Hepatic stellate cell (primary cell): ENCODE data around the gene LSP1.
A peak's percentile ranks its signal among the peaks of the same experiment; 100 is the strongest.

Experiments
- DNase-seq: peaks from one replicate; pipeline ENCODE4 v3.0.0; 2011; ENCODE audit warnings: low spot score

LSP1 gene

DNA sequence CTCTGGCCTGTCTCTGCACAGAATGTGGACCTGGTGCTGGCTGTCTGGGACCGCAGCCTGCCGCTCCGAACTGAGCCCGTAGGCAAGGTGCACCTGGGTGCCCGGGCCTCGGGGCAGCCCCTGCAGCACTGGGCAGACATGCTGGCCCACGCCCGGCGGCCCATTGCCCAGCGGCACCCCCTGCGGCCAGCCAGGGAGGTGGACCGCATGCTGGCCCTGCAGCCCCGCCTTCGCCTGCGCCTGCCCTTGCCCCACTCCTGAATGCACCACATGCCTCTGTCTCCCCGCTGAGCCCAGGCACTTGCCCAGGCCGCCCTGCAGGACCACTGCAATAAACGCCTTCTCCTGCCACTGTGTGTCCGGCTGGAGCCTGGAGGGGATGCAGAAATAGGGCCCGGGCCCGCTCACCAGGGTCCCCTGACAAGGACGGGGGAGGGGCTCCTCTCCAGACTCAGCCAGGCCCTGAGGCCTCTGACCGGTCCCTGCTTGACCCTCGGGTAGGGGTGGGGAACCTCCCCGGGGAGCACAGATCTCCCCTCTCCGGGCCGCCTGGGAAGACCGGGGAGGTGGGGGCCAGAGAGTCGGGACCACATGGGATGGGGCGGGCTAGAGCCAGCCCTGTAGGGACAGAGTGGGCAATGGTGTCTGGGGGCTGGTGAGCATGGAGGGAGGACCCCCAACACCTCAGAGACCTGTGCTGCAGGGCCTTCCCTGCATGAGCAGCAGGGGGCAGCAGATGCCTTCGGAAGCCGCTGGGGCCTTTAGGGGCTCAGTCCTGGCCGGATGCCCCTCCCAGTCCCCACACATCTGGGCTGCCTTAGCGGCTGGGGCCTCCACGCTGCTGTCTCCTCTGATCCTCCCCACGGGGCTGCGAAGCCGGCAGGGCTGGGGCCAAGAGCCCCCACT lies 15.5 kb upstream of the LSP1 start:
- peak; percentile 69 for DNase-seq

DNA sequence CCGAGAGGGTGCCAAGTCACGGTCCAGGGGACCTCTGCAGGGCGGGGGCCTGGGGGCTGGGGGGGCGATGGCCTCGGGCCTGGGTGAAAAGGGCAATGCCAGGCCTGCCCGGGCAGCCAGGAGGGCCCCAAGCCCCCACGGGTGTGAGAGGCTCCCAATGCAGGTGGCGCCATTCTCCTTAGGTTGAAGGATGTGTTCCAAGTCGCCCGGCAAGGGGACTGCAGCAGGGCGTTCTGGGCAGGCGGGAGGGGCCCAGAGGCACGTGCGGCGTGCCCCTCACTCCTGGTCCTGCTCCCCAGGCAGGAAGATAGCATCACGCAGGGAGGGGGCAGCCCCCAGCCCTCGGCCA lies 14.8 kb upstream of the LSP1 start:
- DNase-seq, result no peak

DNA sequence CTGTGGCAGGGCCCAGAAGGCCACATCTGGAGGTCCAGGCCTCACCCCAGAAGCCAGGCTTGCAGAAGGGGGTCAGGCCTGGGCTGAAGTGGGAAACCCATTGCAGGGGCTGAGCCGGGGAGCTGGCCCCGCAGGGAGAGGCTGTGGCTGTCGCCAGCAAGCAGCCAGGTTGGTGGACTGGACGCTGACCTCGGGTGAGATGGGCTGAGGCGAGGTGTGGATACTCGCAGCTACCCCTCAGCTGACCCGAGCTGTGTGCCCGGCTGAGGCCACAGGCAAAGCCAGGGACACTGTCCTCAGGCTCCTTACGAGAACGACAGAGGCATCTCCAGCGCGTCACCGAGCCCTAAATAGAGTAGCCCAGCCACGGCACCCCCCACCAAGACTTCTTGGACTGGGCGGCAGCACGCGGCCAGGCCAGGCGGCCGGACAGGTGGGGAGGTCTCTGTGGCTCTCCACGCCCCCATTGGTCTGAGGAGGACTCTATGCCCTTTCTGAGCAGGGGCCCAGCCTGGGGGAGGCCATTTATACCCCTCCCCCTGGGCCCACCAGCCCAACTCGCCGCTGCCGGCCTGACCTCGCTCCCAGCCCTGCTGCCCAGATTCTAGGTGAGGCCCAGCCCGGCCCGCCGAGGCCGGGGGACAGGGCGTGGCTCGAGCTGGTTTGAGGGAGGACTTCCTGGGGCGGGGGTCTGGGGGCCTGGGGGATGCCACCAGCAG lies 14.3 kb upstream of the LSP1 start, which contains the start of gene TNNI2:
Gene TNNI2, plus strand, starts transcription at position 556 of the 719 bp plus-strand sequence. CDS start 716 bp downstream, outside the sequence.
- DNase-seq, result no peak

DNA sequence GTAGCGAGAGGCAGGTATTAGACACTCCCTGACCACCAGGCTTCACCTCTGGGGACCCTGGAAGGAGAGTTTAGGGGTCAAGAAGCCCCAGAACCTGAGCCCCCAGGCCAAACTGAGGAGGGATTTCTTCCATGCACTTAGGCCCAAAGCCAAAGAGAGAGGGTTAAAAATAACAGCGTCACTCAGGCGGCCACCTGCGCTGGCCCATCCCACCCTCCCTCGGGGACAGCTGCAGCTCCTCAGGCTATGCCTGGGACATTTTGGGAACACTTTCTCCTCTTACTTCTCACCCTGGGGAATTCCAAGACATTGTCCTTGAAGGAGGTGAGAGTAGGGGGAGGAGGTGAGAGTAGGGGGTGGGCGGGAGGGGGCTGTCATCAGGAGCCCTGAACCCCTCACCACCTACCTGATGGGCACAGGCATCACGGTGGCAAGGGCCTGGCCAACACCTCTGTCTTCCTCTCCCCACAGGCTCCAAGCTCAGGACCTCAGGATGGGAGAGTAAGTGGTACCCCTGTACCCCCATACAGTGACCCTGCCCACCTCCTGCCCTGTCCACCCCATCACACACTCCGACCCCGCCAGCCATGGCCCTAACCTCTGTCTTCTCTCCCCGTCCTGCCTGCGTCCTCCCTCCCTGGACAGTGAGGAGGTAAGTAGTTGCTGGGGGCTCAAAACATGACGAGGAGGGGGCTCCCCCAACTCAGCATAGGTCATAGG lies 13.5 kb upstream of the LSP1 start:
- DNase-seq, result no peak

DNA sequence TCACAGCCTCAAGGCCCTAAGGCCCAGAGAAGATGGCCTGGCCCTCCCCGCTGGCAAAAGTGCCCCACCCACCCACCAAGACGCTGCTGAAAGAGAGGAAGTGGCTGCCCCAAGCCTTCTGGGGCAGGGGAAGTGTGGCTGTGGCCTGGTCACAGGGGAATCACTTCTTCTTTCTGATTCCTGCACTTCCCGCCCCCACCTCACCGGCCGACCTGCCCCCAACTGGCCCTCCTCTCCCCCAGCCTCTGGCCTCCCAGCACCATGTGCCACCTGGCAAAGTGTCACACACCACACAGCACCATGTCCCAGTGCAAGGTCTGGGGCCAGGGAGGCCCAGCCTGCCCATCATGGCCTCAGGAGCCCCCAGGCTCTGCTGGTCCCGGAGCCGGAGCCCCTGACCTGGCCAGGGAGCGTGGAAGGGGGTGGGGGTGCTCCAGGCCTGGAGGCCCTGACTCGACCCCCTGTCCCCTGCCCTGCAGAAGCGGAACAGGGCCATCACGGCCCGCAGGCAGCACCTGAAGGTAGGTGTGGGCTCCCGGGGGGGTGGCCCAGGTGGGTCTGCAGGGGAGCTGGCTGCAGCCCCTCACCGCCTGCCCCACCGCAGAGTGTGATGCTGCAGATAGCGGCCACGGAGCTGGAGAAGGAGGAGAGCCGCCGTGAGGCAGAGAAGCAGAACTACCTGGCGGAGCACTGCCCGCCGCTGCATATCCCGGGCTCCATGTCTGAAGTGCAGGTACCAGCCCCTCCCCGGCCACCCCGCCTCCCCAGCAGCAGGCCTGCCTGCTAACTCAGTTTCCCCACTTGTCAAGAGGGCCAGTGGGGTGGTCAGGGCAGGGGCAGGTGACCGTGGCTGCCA lies 12.7 kb upstream of the LSP1 start:
- DNase-seq, result no peak

DNA sequence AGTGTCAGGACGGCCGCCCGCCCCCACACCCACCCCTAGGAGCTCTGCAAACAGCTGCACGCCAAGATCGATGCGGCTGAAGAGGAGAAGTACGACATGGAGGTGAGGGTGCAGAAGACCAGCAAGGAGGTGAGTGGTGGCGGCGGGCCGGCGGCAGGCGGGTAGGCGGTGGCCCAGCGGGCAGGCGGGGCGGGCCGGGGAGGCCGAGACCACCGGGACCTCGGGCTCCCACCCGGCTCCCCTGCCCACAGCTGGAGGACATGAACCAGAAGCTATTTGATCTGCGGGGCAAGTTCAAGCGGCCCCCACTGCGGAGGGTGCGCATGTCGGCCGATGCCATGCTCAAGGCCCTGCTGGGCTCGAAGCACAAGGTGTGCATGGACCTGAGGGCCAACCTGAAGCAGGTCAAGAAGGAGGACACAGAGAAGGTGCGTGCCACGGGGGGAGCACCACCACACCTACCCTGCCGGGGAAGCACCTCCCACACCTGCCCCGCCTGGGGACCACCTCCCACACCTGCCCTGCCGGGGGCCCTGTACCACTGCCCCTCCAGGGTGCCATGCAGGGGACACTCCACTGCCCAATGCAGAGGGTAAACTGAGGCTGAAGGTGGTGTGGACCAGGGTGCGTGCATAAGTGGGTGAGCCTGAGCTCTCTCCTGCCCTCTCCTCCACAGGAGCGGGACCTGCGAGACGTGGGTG lies 12.0 kb upstream of the LSP1 start:
- DNase-seq, result no peak

DNA sequence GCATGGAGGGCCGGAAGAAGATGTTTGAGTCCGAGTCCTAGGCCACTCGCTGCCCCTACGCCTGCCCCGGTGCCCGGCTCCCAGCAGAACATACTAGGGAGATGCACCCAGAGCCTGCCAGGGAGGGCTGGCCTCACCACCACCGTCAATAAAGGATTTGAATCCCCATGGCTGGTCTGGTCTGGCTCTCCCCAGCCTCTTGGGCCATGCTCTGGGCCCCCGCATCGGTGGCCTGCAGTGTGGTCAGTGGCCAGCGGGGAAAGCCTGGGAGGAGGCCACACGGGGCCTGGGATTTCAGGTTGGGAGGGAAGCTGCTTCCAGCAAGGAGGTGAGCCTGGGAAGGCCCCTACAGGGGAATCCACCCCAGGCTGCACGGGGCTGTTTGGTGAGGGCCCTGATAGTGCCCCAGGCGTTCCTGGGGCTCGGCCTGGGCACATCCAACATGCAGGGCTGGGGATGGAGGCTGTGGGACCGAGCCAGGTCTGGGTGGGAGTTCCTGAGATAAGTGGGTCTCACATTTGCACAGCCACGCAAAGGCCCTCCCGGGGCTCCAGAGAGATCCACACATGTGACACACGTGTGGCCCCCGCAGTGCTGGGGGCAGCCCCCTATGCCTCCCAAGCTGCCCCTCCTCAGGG lies 11.3 kb upstream of the LSP1 start:
- no peak for DNase-seq

DNA sequence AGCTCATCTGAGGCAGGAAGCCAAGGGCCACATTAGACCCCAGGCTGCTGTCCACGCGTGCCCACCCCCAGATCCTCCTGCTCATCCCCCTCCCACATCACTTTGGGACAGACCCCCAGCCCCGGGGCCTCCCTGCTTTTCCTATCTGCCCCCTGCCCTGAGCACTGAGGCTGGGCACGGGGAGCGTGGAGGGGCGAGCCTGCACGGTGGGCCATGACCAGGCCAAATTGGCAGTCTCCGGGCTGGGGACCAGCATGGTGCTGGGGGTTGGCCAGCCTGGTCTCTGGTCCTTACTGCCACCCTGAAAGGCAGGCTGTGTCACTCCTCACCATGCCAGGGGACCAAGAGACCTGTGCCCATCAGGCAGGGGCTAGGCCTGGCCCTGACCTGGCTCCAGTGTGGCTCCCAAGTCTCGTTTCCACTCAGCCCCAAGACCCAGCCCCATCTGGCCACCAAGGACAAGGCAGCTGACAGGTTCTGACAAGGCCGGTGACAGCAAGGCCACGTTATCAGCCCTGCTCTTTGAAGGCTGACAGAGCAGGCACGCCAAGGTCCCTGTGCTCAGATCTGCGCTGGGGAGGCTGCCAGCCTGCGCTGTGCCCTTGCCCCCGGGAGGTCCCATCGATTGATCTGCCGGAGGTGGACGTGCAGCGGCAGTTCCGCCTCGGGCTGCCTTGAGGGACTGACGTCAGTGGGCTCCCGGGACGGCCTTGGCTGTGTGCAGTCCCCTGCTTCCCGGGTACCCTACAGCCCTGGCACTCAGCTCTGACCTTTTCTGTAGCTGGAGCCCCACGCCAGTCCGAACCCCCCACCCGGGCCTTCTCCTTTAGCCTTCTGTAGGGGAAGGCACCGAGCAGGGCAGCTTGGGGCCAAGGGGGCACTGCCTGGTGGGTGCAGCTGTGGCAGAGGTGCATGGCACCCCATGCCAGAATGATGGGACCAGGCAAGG lies 10.5 kb upstream of the LSP1 start:
- DNase-seq, result no peak

DNA sequence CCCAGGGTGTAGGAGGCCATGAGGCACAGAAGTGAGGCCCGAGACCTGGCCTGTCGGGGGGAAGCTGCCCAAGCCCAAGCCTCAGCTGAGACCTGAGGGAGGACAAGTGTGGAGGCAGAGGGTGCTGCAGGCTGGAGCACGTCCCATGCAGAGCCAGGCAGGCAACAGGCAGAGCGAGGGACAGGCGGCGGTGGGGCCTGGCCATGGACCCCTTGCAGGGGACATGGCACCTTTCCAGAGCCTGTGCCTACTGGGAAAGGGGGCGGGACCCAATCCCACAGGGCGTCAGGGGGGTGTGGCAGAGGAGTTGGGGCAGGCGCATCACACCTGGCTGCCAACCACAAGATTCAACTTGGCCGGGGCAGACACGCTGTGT lies 9.8 kb upstream of the LSP1 start:
- no peak for DNase-seq

DNA sequence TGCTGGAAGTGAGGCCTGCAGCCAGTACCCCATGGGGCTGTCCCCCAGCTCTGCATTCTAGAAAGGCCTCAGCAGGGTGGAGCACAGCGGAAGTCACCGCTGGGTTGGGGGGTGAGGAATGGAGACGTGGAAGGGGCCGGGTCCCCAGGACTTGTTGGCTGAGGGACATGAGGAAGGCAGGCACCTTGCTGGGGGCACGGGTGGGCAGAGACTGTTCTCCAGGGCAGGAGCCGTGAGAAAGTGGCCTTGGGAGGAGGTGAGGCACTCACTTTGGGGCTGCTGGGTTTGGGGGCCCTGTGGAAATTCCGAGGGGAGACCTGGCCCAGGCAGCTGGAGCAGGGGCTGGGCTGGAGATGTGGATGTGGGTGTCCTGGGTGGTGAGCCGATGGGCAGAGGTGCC lies 9.1 kb upstream of the LSP1 start:
- DNase-seq, result no peak

DNA sequence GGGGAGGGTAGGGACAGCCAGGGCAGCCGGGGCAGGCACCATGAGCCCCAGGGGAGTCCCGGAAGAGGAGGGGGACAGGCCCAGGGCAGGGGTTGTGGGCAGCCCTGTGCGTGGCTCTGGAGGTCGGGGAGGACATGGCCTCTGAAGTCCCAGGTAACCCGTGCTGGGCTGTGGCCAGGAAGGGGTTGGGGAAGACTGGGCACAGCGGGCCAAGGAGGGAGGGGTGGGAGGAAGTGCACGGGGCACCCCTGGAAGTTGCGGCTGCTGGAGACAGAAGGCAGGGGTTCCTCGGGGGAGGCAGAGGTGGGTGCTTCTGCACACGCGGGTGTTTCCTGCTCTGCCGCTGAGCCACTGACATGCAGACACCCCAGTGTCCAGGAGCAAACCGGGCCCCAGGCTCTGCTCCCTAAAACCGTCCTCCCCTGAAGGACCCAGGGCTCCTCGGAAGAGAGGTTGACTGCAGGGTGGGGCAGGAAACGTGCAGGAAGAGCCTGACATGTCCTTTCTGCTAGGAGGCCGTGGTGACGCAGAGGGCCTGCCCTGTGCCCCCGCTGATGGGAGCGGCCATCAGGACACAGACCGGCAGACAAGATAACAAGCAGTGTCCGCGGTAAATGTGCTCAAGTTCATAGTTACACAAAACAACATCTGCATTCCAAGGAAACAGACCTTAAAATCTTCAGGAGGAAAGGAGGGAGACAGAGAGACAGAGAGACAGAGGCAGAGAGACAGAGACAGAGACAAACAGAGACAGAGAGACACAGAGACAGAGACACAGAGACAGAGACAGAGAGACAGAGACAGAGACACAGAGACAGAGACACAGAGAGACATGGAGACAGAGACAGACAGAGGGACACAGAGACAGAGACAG lies 8.4 kb upstream of the LSP1 start:
- no peak for DNase-seq

DNA sequence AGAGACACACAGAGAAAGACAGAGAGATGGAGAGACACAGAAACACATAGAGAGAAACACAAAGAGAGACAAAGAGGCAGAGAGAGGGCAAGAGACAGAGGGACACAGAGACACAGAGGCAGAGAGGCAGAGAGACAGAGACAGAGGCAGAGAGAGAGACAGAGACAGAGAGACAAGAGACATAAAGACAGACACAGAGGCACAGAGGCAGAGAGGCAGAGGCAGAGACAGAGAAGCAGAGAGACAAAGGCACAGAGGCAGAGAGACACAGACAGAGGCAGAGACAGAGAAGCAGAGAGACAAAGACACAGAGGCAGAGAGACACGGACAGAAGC lies 7.8 kb upstream of the LSP1 start:
- DNase-seq, result no peak

DNA sequence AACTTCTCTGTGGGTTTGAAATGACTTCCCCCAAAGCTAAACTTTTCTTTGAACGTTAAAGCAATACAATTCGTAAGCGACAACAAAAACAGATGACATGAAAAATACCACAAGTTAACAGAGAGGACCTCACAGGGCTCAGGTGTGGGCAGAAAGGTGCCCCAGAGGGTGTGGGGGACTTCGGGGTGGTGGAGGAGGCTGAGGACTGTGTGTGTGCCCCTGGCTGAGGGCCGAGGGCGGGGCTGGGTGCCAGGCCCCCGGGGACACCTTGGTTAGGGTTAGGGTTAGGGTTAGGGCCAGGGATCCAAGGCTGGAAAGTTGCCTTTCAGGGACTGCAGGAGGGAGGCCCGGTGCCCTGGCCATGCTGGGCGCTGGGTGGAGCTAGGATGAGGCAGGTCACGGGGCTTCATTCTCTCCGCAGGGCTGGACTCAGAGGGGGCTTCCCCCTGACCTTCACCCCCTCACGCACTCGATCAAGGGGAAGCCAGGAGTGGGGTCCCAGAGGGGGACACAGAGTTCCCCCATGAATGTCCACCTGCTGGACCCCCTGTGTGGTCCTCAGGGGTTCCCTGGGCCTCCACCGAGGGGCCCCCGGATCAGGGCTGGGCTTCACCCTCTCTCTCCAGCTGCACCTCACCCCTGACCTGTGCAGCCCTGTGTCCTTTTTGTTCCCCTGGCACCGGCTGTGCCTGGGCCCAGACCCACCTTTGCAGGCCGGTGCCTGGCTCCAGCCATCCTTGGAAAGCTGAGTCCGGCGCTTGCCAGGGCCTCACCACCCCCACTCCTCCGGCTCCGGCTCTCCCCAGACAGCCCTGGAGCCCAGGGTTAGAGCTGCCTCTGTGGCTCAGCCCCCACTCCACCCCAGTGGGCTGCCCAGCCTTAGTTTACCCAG lies 7.1 kb upstream of the LSP1 start:
- no peak for DNase-seq

DNA sequence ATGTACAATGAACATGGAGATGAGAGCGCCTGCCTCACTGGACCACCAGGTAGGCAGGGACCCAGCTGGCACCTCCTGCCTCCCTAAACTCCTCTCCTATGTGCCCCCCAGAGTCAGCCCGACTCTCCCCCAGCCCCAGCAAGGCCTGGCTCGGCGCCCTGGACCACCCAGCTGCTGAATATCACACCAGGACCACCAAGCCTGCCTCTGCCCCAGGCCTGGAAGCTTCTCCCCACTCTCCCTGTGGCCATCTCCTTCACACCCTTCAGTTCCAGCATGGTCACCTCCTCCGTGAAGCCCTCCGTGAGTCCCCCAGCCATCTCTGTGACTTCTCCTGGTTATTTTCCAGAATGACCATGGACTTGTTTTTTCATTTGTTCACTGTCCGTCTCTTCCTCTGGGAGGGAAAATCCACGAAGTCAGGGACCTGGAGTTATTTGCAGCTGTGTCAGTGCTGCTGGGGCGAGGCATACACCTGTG lies 6.4 kb upstream of the LSP1 start:
- DNase-seq, result no peak

DNA sequence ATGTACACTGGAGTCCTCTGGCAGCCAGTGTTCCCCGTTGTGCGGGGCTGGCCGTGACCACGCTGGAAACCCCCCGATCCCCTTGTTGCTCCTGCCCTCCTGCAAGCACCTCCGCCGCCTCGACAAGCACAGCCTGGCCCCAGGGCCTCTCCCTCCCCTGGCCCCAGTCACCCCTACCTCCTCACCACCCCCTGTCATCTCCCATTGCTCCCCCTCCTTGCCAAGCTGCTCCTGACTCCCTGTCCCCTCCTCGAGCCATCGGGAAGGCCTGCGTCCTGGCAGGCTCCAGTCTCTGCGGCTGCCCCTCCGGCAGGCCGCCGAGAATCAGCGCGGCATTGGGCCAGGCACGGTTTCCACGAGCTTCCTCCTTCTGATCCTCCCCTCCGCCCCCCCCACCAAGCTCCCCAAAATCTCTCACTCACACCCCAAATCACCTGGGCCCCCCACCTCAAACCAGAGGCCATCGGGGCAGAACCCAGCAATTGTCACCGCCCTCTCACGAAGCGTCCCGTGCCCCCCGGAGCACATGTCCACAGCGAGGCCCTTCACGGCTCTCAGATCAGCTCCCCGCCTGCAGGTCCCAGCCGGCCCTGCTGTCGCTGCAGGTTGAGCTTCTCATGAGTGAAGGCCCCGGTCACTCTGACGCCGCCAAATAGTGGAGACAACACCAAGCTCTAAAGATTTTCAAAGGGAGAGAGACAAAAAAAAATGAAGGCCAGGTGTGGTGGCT lies 5.7 kb upstream of the LSP1 start:
- no peak for DNase-seq

DNA sequence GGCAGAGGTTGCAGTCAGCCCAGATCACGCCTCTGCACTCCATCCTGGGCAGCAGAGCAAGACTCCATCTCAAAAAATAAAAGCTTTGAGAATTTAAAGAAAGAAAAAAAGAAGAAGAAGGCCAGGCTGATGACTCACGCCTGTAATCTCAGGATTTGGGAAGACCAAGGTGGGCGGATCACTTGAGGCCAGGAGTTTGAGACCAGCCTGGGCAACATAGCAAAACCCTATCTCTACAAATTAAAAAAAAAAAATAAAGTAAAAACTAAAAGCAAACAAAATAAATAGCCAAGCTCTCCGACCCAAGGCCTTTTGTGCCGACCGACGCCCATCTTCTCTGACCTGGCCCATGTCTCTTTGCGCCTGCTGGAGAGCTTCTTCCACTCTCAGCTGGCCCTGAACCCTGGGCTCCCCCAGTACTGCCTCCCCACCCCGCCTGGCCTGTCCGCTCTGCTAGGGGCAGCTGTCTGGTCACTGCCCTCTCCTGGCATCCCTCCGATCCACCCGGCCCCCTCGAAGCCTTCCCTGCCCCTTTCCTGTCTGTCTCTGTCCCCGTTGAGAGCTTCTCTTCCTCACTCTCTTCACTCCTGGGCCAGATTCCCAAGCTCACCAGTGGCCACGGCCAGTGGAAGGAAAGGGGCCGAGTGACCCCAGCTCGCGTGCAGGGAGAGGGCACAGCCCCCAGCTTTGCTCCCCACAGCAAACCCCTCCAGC lies 4.8 kb upstream of the LSP1 start:
- DNase-seq, result no peak
